ENCODE results near the gene NDUFB7.

NDUFB7 gene

DNA sequence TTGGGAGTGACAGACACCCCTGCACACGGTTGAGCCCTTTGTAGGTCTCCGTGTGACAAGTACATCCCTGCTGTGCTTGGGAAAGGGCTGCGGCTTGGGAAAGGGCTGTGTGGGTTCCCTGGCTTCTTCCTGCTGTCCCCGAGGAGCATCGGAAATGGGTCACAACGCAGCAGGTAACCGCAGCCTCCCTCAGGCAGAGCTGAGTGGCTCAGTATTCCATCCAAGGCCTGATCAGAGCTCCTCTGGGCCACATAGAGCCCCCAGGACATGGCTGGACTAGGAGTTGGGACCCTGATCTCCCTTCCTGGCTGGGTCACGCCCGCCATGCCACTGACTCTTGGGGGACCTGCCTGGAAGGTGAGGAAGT, 26.2 kb downstream of the NDUFB7 start:
- Histone ChIP-seq H4K8ac (ENCODE audit: low read depth, low read length) (no peak overlapping the region), H3K4me3 (ENCODE audit: low read depth, low read length) (peak overlapping the region; percentile 23), H3K36me3 (ENCODE audit: control insufficient read depth in 1 of 2, insufficient read depth in 2 of 2, low read length in 2 of 2) (peaks cover 2 to 6% of the 10 kb centered on the region in 2 experiments), H3K14ac (ENCODE audit: low read length) (no peak overlapping the region), H3K9me3 (ENCODE audit: insufficient read depth, low read depth, low read length) (no peaks in the 10 kb centered on the region), H3K79me1 (ENCODE audit: low read length) (no peaks in the 10 kb centered on the region), H3K9ac (ENCODE audit: low read length) (no peak overlapping the region), H3K27ac (ENCODE audit: low read depth, low read length) (no peak overlapping the region), H3K18ac (ENCODE audit: low read length) (no peak overlapping the region), H2BK12ac (ENCODE audit: low read length) (no peak overlapping the region), H4K91ac (ENCODE audit: low read depth, low read length) (no peak overlapping the region), H4K12ac (ENCODE audit: low read depth, low read length) (no peak overlapping the region), H3K4me1 (ENCODE audit: control insufficient read depth in 1 of 2, insufficient read depth in 2 of 2, low read length in 2 of 2) (peaks cover 4 to 9% of the 10 kb centered on the region in 2 experiments), H2BK120ac (ENCODE audit: insufficient read depth, low read length, poor library complexity) (no peak overlapping the region), H3K27me3 (ENCODE audit: insufficient read depth, low read length) (no peaks in the 10 kb centered on the region), H3K23ac (ENCODE audit: low read length) (no peak overlapping the region), H3K4ac (ENCODE audit: low read depth, low read length) (peak overlapping the region; percentile 1), H2AFZ (ENCODE audit: insufficient read depth, low read length, poor library complexity) (no peak overlapping the region), H3K79me2 (ENCODE audit: control insufficient read depth, insufficient read depth, low read length, poor library complexity) (peaks cover 2% of the 10 kb centered on the region), H3K4me2 (ENCODE audit: low read length) (no peak overlapping the region), H2BK5ac (ENCODE audit: low read depth, low read length, poor library complexity) (no peak overlapping the region), H2AK5ac (ENCODE audit: low read length) (no peak overlapping the region)
- WGBS (ENCODE audit: extremely low coverage, insufficient coverage, insufficient read length) = no CpG with 5 or more reads among the region's 9 CpGs
- DNase-seq = no peak

DNA sequence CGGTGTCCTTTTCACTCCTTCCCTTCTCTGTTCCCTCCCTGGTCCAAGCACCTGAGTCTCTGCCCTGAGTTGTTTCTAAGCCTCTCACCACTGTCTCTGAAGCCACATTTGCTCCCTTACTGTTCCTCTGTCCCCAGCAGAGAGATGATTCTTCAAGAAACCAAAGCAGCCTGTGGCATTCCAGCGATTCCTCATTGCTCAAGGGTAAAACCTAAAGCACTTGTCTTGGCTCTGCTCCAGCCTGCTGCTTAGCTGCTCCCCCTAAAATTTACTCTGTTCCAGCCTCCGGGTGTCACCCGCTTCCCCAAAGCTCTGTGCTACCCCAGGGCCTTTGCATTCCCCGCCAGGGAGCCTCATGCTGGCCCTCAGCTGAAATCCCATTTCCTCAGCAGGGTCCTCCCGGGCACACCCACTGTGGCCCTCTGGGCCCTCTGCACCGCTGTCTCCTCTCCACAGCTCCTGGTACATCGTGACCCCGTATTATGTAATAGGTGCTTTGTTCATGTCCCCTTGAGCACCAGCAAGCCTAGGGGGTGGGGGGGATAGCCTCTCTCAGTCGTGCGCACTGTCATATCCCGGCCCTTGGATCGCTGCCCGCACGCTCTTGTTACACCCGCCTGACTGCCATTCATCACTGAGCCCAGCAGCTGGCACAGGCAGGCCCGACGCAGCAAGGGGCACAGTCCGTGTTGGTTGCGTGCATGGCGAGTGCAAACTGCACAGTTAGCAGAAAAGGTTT, 26.7 kb downstream of the NDUFB7 start:
- Histone ChIP-seq H2BK5ac (ENCODE audit: low read depth, low read length, poor library complexity) (no peak overlapping the region), H3K27ac (ENCODE audit: low read depth, low read length) (no peak overlapping the region), H2BK120ac (ENCODE audit: insufficient read depth, low read length, poor library complexity) (no peak overlapping the region), H3K79me2 (ENCODE audit: control insufficient read depth, insufficient read depth, low read length, poor library complexity) (peaks cover 2% of the 10 kb centered on the region), H3K4me3 (ENCODE audit: low read depth, low read length) (peak overlapping the region; percentile 23), H3K23ac (ENCODE audit: low read length) (no peak overlapping the region), H3K79me1 (ENCODE audit: low read length) (no peaks in the 10 kb centered on the region), H3K27me3 (ENCODE audit: insufficient read depth, low read length) (no peaks in the 10 kb centered on the region), H4K12ac (ENCODE audit: low read depth, low read length) (no peak overlapping the region), H3K18ac (ENCODE audit: low read length) (no peak overlapping the region), H3K36me3 (ENCODE audit: control insufficient read depth in 1 of 2, insufficient read depth in 2 of 2, low read length in 2 of 2) (peaks cover 2 to 6% of the 10 kb centered on the region in 2 experiments), H4K91ac (ENCODE audit: low read depth, low read length) (no peak overlapping the region), H3K9me3 (ENCODE audit: insufficient read depth, low read depth, low read length) (no peaks in the 10 kb centered on the region), H2AFZ (ENCODE audit: insufficient read depth, low read length, poor library complexity) (no peak overlapping the region), H2BK12ac (ENCODE audit: low read length) (no peak overlapping the region), H4K8ac (ENCODE audit: low read depth, low read length) (no peak overlapping the region), H3K9ac (ENCODE audit: low read length) (no peak overlapping the region), H3K4me2 (ENCODE audit: low read length) (no peak overlapping the region), H3K4me1 (ENCODE audit: control insufficient read depth in 1 of 2, insufficient read depth in 2 of 2, low read length in 2 of 2) (peaks cover 3 to 5% of the 10 kb centered on the region in 2 experiments), H3K4ac (ENCODE audit: low read depth, low read length) (no peak overlapping the region), H3K14ac (ENCODE audit: low read length) (no peak overlapping the region), H2AK5ac (ENCODE audit: low read length) (no peak overlapping the region)
- no peak for DNase-seq
- no CpG with 5 or more reads among the region's 21 CpGs for WGBS (ENCODE audit: extremely low coverage, insufficient coverage, insufficient read length)

DNA sequence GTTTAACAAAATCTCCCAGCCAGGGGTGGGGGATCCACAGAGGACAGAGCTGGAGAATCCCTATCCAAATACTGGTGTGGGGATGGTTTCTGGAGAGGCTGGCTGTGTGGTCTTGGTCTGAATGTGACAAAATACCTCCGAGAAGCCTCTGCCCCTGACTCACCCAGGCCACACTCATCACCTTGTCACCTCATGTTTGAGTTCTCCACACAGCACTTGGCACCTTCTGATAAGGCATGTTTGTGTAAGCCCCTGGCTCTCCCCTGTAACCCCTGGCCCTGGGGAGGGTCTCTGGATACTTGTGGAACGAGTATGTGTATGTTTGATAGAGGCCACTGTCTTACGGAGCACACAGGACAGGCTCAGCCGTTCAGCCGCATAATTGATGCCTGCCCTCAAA, 27.8 kb downstream of the NDUFB7 start:
- no peak for DNase-seq
- no peak overlapping the region for H2BK5ac ChIP-seq (ENCODE audit: low read depth, low read length, poor library complexity)
- peaks cover 2% of the 10 kb centered on the region for H3K79me2 ChIP-seq (ENCODE audit: control insufficient read depth, insufficient read depth, low read length, poor library complexity)
- H3K27ac ChIP-seq (ENCODE audit: low read depth, low read length) = no peak overlapping the region
- H3K9ac ChIP-seq (ENCODE audit: low read length) = no peak overlapping the region
- no peak overlapping the region for H3K18ac ChIP-seq (ENCODE audit: low read length)
- H2BK12ac ChIP-seq (ENCODE audit: low read length) = no peak overlapping the region
- H3K23ac ChIP-seq (ENCODE audit: low read length) = no peak overlapping the region
- no peaks in the 10 kb centered on the region for H3K27me3 ChIP-seq (ENCODE audit: insufficient read depth, low read length)
- no peak overlapping the region for H3K4me2 ChIP-seq (ENCODE audit: low read length)
- no peak overlapping the region for H4K12ac ChIP-seq (ENCODE audit: low read depth, low read length)
- no CpG with 5 or more reads among the region's 5 CpGs for WGBS (ENCODE audit: extremely low coverage, insufficient coverage, insufficient read length)
- no peak overlapping the region for H3K14ac ChIP-seq (ENCODE audit: low read length)
- no peaks in the 10 kb centered on the region for H3K79me1 ChIP-seq (ENCODE audit: low read length)
- H3K4ac ChIP-seq (ENCODE audit: low read depth, low read length) = no peak overlapping the region
- peaks cover 2 to 4% of the 10 kb centered on the region in 2 experiments for H3K36me3 ChIP-seq (ENCODE audit: control insufficient read depth in 1 of 2, insufficient read depth in 2 of 2, low read length in 2 of 2)
- no peak overlapping the region for H2AK5ac ChIP-seq (ENCODE audit: low read length)
- H2BK120ac ChIP-seq (ENCODE audit: insufficient read depth, low read length, poor library complexity) = no peak overlapping the region
- H3K4me3 ChIP-seq (ENCODE audit: low read depth, low read length) = no peak overlapping the region
- no peak overlapping the region for H4K91ac ChIP-seq (ENCODE audit: low read depth, low read length)
- no peak overlapping the region for H4K8ac ChIP-seq (ENCODE audit: low read depth, low read length)
- peaks cover 2% of the 10 kb centered on the region for H3K9me3 ChIP-seq (ENCODE audit: insufficient read depth, low read depth, low read length)
- H2AFZ ChIP-seq (ENCODE audit: insufficient read depth, low read length, poor library complexity) = no peak overlapping the region
- H3K4me1 ChIP-seq (ENCODE audit: control insufficient read depth in 1 of 2, insufficient read depth in 2 of 2, low read length in 2 of 2) = peaks cover 2 to 3% of the 10 kb centered on the region in 2 experiments

DNA sequence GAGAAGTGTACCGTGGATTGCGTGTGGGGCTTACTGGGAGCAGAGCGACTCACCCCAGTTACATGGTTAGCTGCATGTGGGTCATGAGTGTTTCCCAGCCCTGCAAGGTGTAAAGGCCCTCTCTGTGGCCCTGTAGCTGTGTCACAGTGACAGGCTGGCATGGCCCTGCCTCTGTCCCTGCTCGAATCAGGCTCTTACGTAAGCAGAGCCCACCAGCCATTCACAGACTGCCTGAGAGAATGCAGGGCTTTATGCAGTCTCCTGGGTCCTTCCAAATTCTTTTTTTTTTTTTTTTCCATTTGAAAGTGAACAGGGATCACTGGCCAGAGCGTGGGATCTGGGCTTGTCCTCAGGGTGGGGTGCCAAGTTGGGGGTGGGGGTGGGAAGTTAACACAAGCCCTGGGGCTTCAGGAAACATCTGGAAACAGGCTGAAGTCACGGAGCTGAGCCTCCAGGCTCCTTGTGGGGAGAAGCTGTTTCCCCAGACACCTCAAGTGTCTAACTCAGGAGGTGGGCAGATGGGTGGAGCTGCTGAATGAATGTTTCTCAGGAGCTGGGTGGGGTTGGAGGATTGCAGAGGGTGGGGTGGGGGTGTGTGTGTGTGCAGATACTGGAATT, 29.0 kb downstream of the NDUFB7 start:
- no peak overlapping the region for H4K12ac ChIP-seq (ENCODE audit: low read depth, low read length)
- peaks cover 2 to 7% of the 10 kb centered on the region in 2 experiments for H3K4me1 ChIP-seq (ENCODE audit: control insufficient read depth in 1 of 2, insufficient read depth in 2 of 2, low read length in 2 of 2)
- peak overlapping the region; percentile 70 for H3K18ac ChIP-seq (ENCODE audit: low read length)
- H3K4ac ChIP-seq (ENCODE audit: low read depth, low read length) = no peak overlapping the region
- no peak overlapping the region for H3K4me3 ChIP-seq (ENCODE audit: low read depth, low read length)
- H2AK5ac ChIP-seq (ENCODE audit: low read length) = no peak overlapping the region
- H2BK120ac ChIP-seq (ENCODE audit: insufficient read depth, low read length, poor library complexity) = no peak overlapping the region
- H3K79me2 ChIP-seq (ENCODE audit: control insufficient read depth, insufficient read depth, low read length, poor library complexity) = peaks cover 5% of the 10 kb centered on the region
- no peak overlapping the region for H3K23ac ChIP-seq (ENCODE audit: low read length)
- H3K4me2 ChIP-seq (ENCODE audit: low read length) = no peak overlapping the region
- H3K79me1 ChIP-seq (ENCODE audit: low read length) = no peaks in the 10 kb centered on the region
- no peak overlapping the region for H3K9ac ChIP-seq (ENCODE audit: low read length)
- no peak overlapping the region for H2AFZ ChIP-seq (ENCODE audit: insufficient read depth, low read length, poor library complexity)
- H3K27ac ChIP-seq (ENCODE audit: low read depth, low read length) = no peak overlapping the region
- H4K91ac ChIP-seq (ENCODE audit: low read depth, low read length) = no peak overlapping the region
- H3K36me3 ChIP-seq (ENCODE audit: control insufficient read depth in 1 of 2, insufficient read depth in 2 of 2, low read length in 2 of 2) = peaks cover 2 to 4% of the 10 kb centered on the region in 2 experiments
- DNase-seq = no peak
- no peak overlapping the region for H4K8ac ChIP-seq (ENCODE audit: low read depth, low read length)
- no CpG with 5 or more reads among the region's 7 CpGs for WGBS (ENCODE audit: extremely low coverage, insufficient coverage, insufficient read length)
- H3K27me3 ChIP-seq (ENCODE audit: insufficient read depth, low read length) = no peaks in the 10 kb centered on the region
- peaks cover 2% of the 10 kb centered on the region for H3K9me3 ChIP-seq (ENCODE audit: insufficient read depth, low read depth, low read length)
- no peak overlapping the region for H3K14ac ChIP-seq (ENCODE audit: low read length)
- no peak overlapping the region for H2BK5ac ChIP-seq (ENCODE audit: low read depth, low read length, poor library complexity)
- H2BK12ac ChIP-seq (ENCODE audit: low read length) = no peak overlapping the region
